Erythroblast (primary cell): Measurements from ENCODE around the gene STARD10.

Source experiments
- GATA1 ChIP-seq: IDR thresholded peaks from 2 replicates; pipeline ENCODE4 v1.6.1; 2011; ENCODE audit warnings: low read depth, mild to moderate bottlenecking, control low read depth, low read length, moderate library complexity
- POLR2A ChIP-seq: IDR thresholded peaks from 2 replicates; pipeline ENCODE4 v1.6.1; 2011; ENCODE audit warnings: mild to moderate bottlenecking, low read length

GRCh38 chr11:72769680-72770079 lies 24.2 kb downstream of the STARD10 start:
- no peak for TF ChIP-seq POLR2A
- no peak for TF ChIP-seq GATA1
